Coronary artery (tissue), 2 donors: ENCODE measurements around the gene IFTAP.

ENCODE experiments used
- DNase-seq: peaks from one replicate; pipeline ENCODE4 v3.0.0-alpha.2; 2017; ENCODE audit warnings: low spot score
- H3K27ac ChIP-seq, 2 donors: fragments of 200-600 bp; sonication (generic); one replicate each; pipeline ENCODE4 v1.5.1; 2016 to 2019
- H3K4me3 ChIP-seq: fragments of 200-600 bp; sonication (generic); 2 replicates; pipeline ENCODE4 v1.5.1; 2016; ENCODE audit warnings: mild to moderate bottlenecking, moderate library complexity
- CTCF ChIP-seq: fragments of 200-600 bp; sonication (generic); IDR thresholded peaks from one replicate; pipeline ENCODE4 v1.5.1; 2019; ENCODE audit warnings: antibody characterized with exemption

The IFTAP gene

GRCh38 chr11:36566407-36567053, 27.8 kb upstream of the IFTAP start:
- no peak for DNase-seq
- no peak overlapping the region for H3K27ac ChIP-seq
- no peak overlapping the region for H3K4me3 ChIP-seq
- TF ChIP-seq CTCF = no peak

GRCh38 chr11:36567694-36568093, 26.6 kb upstream of the IFTAP start, which contains the start of gene RAG1:
Gene RAG1 (plus strand): TSS chr11:36568007. CDS start chr11:36573305, 5,298 bp downstream.
- Histone ChIP-seq H3K4me3 (no peak within 1 kb of the TSS), H3K27ac (no peak within 1 kb of the TSS)
- DNase-seq = no peak
- TF ChIP-seq CTCF = no peak

- TF ChIP-seq CTCF = no peak
- Histone ChIP-seq H3K4me3 (no peak overlapping the region), H3K27ac (no peak overlapping the region)
- DNase-seq = no peak
Measured at GRCh38 chr11:36569095-36569494, 25.2 kb upstream of the IFTAP start.

GRCh38 chr11:36574486-36574885, 19.8 kb upstream of the IFTAP start:
- no peak for TF ChIP-seq CTCF
- no peak overlapping the region for H3K27ac ChIP-seq
- DNase-seq = no peak
- no peak overlapping the region for H3K4me3 ChIP-seq

- H3K4me3 ChIP-seq = no peak overlapping the region
- peak overlapping the region in 1 of 2 donors; percentile 9 for H3K27ac ChIP-seq
- DNase-seq = no peak
- no peak for TF ChIP-seq CTCF
Measured at GRCh38 chr11:36577373-36577772, 16.9 kb upstream of the IFTAP start.

- DNase-seq = no peak
- TF ChIP-seq CTCF = no peak
- H3K27ac ChIP-seq = no peak overlapping the region
Measured at GRCh38 chr11:36577859-36578258, 16.4 kb upstream of the IFTAP start.

GRCh38 chr11:36578458-36578857, 15.8 kb upstream of the IFTAP start:
- no peak for TF ChIP-seq CTCF
- DNase-seq = no peak
- no peak overlapping the region for H3K4me3 ChIP-seq
- H3K27ac ChIP-seq = no peak overlapping the region

More at GRCh38 chr11:36577859-36578258, 16.4 kb upstream of the IFTAP start:
- no peak overlapping the region for H3K4me3 ChIP-seq
